Adrenal gland (tissue), 12 donors: Measurements from ENCODE around the gene RSAD1. TPM values are rescaled to one million over a fixed set of nuclear protein-coding genes. Genes with fewer than 3 reads are reported as not detected.
A peak's percentile ranks its signal among the peaks of the same experiment; 100 is the strongest.

Experiments
- DNase-seq, 7 donors: peaks; one replicate each; pipeline ENCODE4 v3.0.0-alpha.2; 2019 to 2020
- H3K27ac ChIP-seq, 5 donors: fragments of 200-600 bp; sonication (generic) in 4 of 5; 1 replicate in 3 of 5; 2 replicates in 2 of 5; pipeline versions ENCODE4 v1.5.1 to v1.8.0; 2016 to 2020; ENCODE audit warnings: mild to moderate bottlenecking in 1 of 5
- H3K27me3 ChIP-seq: fragments of 200-600 bp; 2 replicates; pipeline ENCODE4 v1.8.0; 2021
- H3K36me3 ChIP-seq, 2 donors: fragments of 200-600 bp; replicated peaks in 1 of 2; 1 replicate in 1 of 2; 2 replicates in 1 of 2; pipeline versions ENCODE4 v1.5.1 to v1.8.0; 2018 to 2022
- H3K4me1 ChIP-seq, 2 donors: fragments of 200-600 bp; replicated peaks in 1 of 2; 1 replicate in 1 of 2; 2 replicates in 1 of 2; pipeline versions ENCODE4 v1.5.1 to v1.8.0; 2018 to 2021
- H3K4me3 ChIP-seq, 4 donors: fragments of 200-600 bp; sonication (generic) in 3 of 4; one replicate each; pipeline ENCODE4 v1.5.1; 2016 to 2018
- H3K9me3 ChIP-seq, 3 donors: fragments of 200-600 bp; sonication (generic) in 1 of 3; replicated peaks in 1 of 3; 1 replicate in 2 of 3; 2 replicates in 1 of 3; pipeline versions ENCODE4 v1.5.1 to v1.8.0; 2016 to 2021
- CTCF ChIP-seq, 6 experiments: fragments of 450-650 bp in 4 of 6; fragments of 200-600 bp in 2 of 6; sonication (generic) in 1 of 6; IDR thresholded peaks; 1 replicate in 5 of 6; 2 replicates in 1 of 6; pipeline versions ENCODE4 v1.5.1 to v1.8.0; 2016 to 2021; ENCODE audit warnings: antibody characterized with exemption in 6 of 6, mild to moderate bottlenecking in 2 of 6, moderate library complexity in 1 of 6
- POLR2A ChIP-seq, 2 donors: fragments of 450-650 bp; IDR thresholded peaks; one replicate each; pipeline ENCODE4 v1.6.1; 2017; ENCODE audit warnings: antibody characterized with exemption in 2 of 2, mild to moderate bottlenecking in 2 of 2, moderate library complexity in 1 of 2
- WGBS, 4 donors: extraction: QIAGEN DNeasy Blood & Tissue Kit in 2 of 4; methylation state at CpG; one replicate each; pipeline versions ENCODE4 v1.1.5 to v1.1.7; 2013 to 2017; 5-methylcytosine and 5-hydroxymethylcytosine counted together
- intact Hi-C, 2 donors: fragments of 100-400 bp; cut with DNase I; formaldehyde crosslinking; loops; one replicate each; pipeline versions ENCODE4 v1.14.1 to v1.15.0; 2022 to 2023
- polyA plus RNA-seq, 3 donors: library from polyadenylated mRNA; stranded (reverse); fragments of 200-250 nt in 2 of 3; fragments of 350-450 nt in 1 of 3; fragmentation: Illumina TruSeq in 1 of 3; extraction: RNeasy Lipid Tissue Mini Kit (QIAGEN cat#74804) in 1 of 3; gene quantifications; one replicate each; pipeline ENCODE4 v1.2.3, GENCODE V29; 2013 to 2014
- total RNA-seq, 9 donors: library from RNA; depleted of rRNA in 4 of 9; stranded (reverse); fragments of >200 nt in 4 of 9; fragments of 120-200 nt in 1 of 9; fragmentation: NEBNext Ultra II Directional in 1 of 9; extraction: Animal tissue kit (Norgen Biotek cat#: 25700) in 1 of 9; gene quantifications; one replicate each; pipeline versions ENCODE4 v1.1.0 to v1.2.4, GENCODE V29; 2013 to 2023
- donor health status: healthy with polysubstance abuse.
- donor health status: Bipolar disorder and iron deficiency.
- donor health status: DM: yes; HTN: yes; CAD: no.
- donor health status: DM: no; HTN: no; CAD: no.
- donor health status: DM: no; HTN: no; CAD: no.
- donor health status: DM: yes; HTN: yes; CAD: no.

Gene RSAD1
- total and polyA plus RNA-seq, 12 donors, result 28.4 to 77.3 (median 51.8) TPM

- Histone ChIP-seq H3K4me3 (no peak overlapping the region), H3K36me3 (peaks cover 0 to 2% of the 10 kb centered on the region in 2 donors), H3K9me3 (no peaks in the 10 kb centered on the region), H3K4me1 (peaks cover 29 to 33% of the 10 kb centered on the region in 2 donors), H3K27me3 (no peaks in the 10 kb centered on the region), H3K27ac (peak overlapping the region in 1 of 5 donors; percentile 40)
- DNase-seq, result no peak
- intact Hi-C loops, result no loop called here
- no peak for TF ChIP-seq POLR2A (IDR thresholded peaks at IDR 0.05)
- whole genome bisulfite sequencing, 4 donors, result 68 to 96% (median 77%) methylated on average over 4 of the region's 4 CpGs
Observed at GRCh38 chr17:50432125-50432762, 46.4 kb upstream of the RSAD1 start.

GRCh38 chr17:50437409-50437808 is 41.3 kb upstream of the RSAD1 start:
- no peaks in the 10 kb centered on the region for H3K36me3 ChIP-seq
- no peak overlapping the region for H3K4me3 ChIP-seq
- intact Hi-C loops, result no loop called here
- H3K27ac ChIP-seq, result no peak overlapping the region
- no peaks in the 10 kb centered on the region for H3K27me3 ChIP-seq
- no peaks in the 10 kb centered on the region for H3K9me3 ChIP-seq
- peaks cover 3 to 7% of the 10 kb centered on the region in 2 donors for H3K4me1 ChIP-seq
- TF ChIP-seq CTCF (IDR thresholded peaks at IDR 0.05) (no peak), POLR2A (IDR thresholded peaks at IDR 0.05) (no peak)
- DNase-seq, result no peak
- WGBS, 4 donors, result 93 to 96% (median 96%) methylated on average over 4 of the region's 4 CpGs

- intact Hi-C loops, result no loop called here
- TF ChIP-seq CTCF (IDR thresholded peaks at IDR 0.05), result no peak
- TF ChIP-seq POLR2A (IDR thresholded peaks at IDR 0.05), result no peak
- H3K36me3 ChIP-seq, result no peaks in the 10 kb centered on the region
- H3K4me1 ChIP-seq, result peaks cover 17 to 23% of the 10 kb centered on the region in 2 donors
- no peaks in the 10 kb centered on the region for H3K27me3 ChIP-seq
- H3K4me3 ChIP-seq, result no peak overlapping the region
- 93 to 99% (median 96%) methylated on average over 4 of the region's 4 CpGs for WGBS, 4 donors
- no peak overlapping the region for H3K27ac ChIP-seq
- DNase-seq, result no peak
- H3K9me3 ChIP-seq, result no peaks in the 10 kb centered on the region
Observed at GRCh38 chr17:50439008-50439407, 39.7 kb upstream of the RSAD1 start.

GRCh38 chr17:50440172-50440837 is 38.4 kb upstream of the RSAD1 start:
- peak in 1 of 7 donors; percentile 17 for DNase-seq
- Histone ChIP-seq H3K27ac (peak overlapping the region in 1 of 5 donors; percentile 7), H3K4me1 (peaks cover 21% of the 10 kb centered on the region in 2 donors), H3K27me3 (no peaks in the 10 kb centered on the region), H3K9me3 (no peaks in the 10 kb centered on the region), H3K4me3 (no peak overlapping the region), H3K36me3 (no peaks in the 10 kb centered on the region)
- 61 to 76% (median 73%) methylated on average over 4 of the region's 4 CpGs for WGBS, 4 donors
- TF ChIP-seq CTCF (IDR thresholded peaks at IDR 0.05) (no peak), POLR2A (IDR thresholded peaks at IDR 0.05) (no peak)
- intact Hi-C loops, result no loop called here
